22Rv1 (cell line): Measurements from ENCODE around the gene CHST8.

Source experiments
- H3K27ac ChIP-seq: fragments of 450-650 bp; 2 replicates; pipeline ENCODE4 v1.5.1; 2017
- CTCF ChIP-seq: fragments of 450-650 bp; IDR thresholded peaks from 2 replicates; pipeline ENCODE4 v1.5.1; 2017; ENCODE audit warnings: mild to moderate bottlenecking
- ZFX ChIP-seq: fragments of 450-650 bp; IDR thresholded peaks from 2 replicates; pipeline ENCODE4 v1.6.1; 2017; ENCODE audit warnings: antibody characterized with exemption, borderline replicate concordance

The CHST8 gene

DNA sequence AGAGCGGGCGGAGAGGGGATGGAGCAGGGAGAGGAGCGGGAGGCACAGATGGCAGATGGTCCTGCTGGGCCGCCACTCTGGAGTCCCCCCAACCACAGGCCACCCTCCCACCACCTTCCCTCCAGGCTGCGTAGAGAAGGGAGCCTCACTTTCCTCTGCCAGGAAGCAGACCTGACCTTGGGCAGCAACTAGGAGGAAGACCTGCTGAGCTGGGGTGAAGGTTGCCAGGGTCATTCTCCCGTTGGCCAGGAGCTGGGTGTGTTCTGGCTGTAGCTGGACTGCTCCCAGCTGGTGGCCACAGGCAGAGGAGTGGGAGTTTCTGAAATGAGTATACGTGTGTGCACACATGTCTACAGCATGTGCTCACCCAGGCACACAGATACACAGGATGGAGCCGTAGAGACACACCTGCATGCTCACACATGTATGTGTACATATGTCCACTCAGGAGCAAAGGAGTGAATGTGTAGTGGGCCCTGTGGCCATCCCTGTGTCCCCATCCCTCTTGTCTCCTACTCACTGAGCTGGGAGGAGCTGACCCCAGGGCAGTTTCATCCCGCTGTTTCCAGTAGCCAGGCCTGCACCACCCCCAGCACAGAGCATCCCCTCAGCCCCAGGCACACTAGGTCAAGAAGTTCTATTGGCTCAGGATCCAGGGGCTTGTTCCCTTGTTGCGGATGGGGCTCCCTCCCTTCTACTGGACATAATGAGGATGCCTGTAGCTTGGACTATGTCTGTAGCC lies 53.0 kb downstream of the CHST8 start:
- TF ChIP-seq CTCF (no peak), ZFX (no peak)
- no peak overlapping the region for H3K27ac ChIP-seq

- TF ChIP-seq CTCF, result no peak
- TF ChIP-seq ZFX, result no peak
- no peak overlapping the region for H3K27ac ChIP-seq
Observed at GRCh38 chr19:33675501-33676124, 53.9 kb downstream of the CHST8 start.

DNA sequence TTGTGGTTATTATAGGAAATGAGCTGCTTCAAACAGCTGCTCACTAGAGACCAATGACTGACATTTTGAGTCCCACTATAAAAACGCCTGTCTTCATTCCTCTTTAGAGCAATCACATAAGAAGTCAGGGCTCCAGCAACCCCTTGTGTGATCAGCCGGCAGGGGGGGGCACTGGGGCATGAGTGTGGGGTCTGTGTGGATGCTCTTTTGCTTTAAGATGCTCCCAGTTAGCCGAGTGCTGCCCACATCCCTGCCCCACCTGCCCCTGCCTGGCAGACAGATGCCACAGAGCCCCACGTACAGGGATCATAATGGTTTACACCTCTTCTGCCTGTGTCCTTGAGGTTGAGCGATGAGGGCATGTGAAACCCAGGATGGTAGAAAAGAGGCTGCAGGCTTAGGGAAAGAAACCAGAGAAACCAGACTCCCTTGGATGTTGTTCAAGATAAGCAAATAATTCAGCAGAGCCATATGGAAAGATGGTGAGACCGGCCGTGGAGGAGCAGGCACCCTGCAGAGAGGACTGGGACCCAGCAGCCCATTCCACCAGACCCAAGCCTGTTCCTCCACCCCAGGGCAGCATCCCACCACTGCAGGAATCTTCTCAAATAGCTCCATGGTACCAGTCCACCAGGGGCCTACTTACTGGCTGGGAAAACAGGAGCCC lies 55.4 kb downstream of the CHST8 start:
- no peak for TF ChIP-seq CTCF
- no peak for TF ChIP-seq ZFX
- no peak overlapping the region for H3K27ac ChIP-seq

GRCh38 chr19:33677745-33678426 lies 56.1 kb downstream of the CHST8 start:
- no peak overlapping the region for H3K27ac ChIP-seq
- TF ChIP-seq ZFX (no peak), CTCF (no peak)

DNA sequence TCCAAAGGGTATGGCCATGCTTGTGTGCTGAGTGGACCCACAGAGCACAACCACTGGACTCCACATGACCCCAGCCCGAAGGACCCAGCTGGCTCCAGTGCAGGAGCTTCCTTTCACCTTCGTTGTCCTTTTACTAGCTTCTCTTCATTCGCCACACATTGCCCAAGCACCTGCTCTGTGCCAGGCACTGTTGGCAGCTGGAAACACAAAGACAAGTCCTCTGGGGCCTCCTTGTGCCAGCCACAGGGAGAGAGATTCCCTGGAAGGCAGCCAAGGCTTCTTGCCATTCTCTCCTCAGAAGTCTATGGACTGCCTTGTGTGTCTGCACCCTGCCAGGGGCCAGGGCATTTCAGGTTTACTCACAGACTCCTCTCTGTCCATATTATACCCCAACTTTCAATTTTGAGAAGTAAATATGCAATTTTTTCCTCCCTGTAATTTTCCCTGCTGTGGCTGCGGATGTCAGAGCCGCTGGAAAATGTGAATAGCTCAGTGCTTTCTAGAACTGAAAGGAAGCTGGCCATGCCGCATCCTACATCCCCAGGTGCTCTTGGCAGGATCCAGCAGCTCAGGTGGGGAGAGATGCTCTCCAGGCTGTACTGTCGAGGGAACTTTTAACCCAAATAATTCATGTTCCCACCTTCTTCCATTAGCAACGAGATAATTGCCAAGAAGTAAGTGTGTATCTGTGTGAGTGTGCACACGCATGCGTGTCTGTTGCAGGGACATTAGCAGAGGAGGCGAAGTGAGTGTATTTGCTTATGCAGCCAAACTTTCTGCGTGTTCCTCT lies 57.2 kb downstream of the CHST8 start:
- H3K27ac ChIP-seq, result no peak overlapping the region
- no peak for TF ChIP-seq CTCF
- no peak for TF ChIP-seq ZFX

DNA sequence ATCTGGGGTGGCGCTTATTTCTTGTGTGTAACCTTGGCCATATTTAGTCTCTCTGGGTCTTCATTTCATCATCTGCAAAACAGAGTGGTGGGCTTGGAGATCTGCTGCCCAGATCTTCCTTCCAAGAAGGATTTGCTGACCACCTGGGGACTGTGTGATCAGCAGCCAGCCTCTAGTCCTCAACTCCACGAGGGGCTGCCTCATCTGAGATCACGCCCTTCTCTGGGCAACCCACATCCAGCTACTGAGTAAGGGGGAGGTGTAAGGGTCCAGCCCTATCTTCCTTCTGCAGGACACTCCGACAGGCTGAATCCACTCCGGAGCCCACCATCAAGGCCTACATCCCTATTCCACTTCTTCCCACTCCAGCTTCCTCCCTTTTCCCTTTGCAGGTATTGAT lies 57.9 kb downstream of the CHST8 start:
- H3K27ac ChIP-seq, result no peak overlapping the region
- no peak for TF ChIP-seq ZFX
- no peak for TF ChIP-seq CTCF
